GM18505 (cell line): Measurements from ENCODE around the gene TMEM117.

Experiments
- ATAC-seq: cut with Tn5 transposase; IDR thresholded peaks from one replicate; pipeline ENCODE4 v1.9.1; 2021; ENCODE audit not compliant: unreplicated experiment
- POLR2A ChIP-seq: IDR thresholded peaks from 4 replicates; pipeline ENCODE4 v1.6.1; 2011; ENCODE audit warnings: borderline replicate concordance; ENCODE audit not compliant: insufficient read depth, insufficient read length; ENCODE audit errors: extremely low read depth

Gene TMEM117

GRCh38 chr12:44299524-44299923, 463.6 kb downstream of the TMEM117 start:
- TF ChIP-seq POLR2A, result no peak

GRCh38 chr12:44307506-44308168, 471.8 kb downstream of the TMEM117 start:
- TF ChIP-seq POLR2A, result no peak
- no peak for ATAC-seq

More at GRCh38 chr12:44299524-44299923, 463.6 kb downstream of the TMEM117 start:
- no peak for ATAC-seq

- ATAC-seq, result no peak
- no peak for TF ChIP-seq POLR2A
These were observed 477.3 kb downstream of the TMEM117 start for GRCh38 chr12:44313188-44313587.

GRCh38 chr12:44314007-44314500, 478.2 kb downstream of the TMEM117 start:
- ATAC-seq, result no peak
- no peak for TF ChIP-seq POLR2A

GRCh38 chr12:44317651-44318126, 481.8 kb downstream of the TMEM117 start:
- no peak for TF ChIP-seq POLR2A
- no peak for ATAC-seq

GRCh38 chr12:44331269-44331668, 495.4 kb downstream of the TMEM117 start:
- TF ChIP-seq POLR2A, result no peak
- ATAC-seq, result no peak

GRCh38 chr12:44334347-44334746, 498.5 kb downstream of the TMEM117 start:
- no peak for TF ChIP-seq POLR2A
- ATAC-seq, result no peak

GRCh38 chr12:44335030-44335429, 499.1 kb downstream of the TMEM117 start:
- no peak for TF ChIP-seq POLR2A
- ATAC-seq, result no peak

- ATAC-seq, result no peak
- TF ChIP-seq POLR2A, result no peak
These were observed 500.7 kb downstream of the TMEM117 start for GRCh38 chr12:44336577-44336976.

- no peak for ATAC-seq
- no peak for TF ChIP-seq POLR2A
These were observed 506.5 kb downstream of the TMEM117 start for GRCh38 chr12:44342371-44342770.

- TF ChIP-seq POLR2A, result no peak
- ATAC-seq, result no peak
These were observed 511.3 kb downstream of the TMEM117 start for GRCh38 chr12:44347145-44347544.

- no peak for TF ChIP-seq POLR2A
These were observed 521.6 kb downstream of the TMEM117 start for GRCh38 chr12:44357494-44357893.

GRCh38 chr12:44358636-44359035, 522.8 kb downstream of the TMEM117 start:
- ATAC-seq, result no peak
- TF ChIP-seq POLR2A, result no peak

More at GRCh38 chr12:44357494-44357893, 521.6 kb downstream of the TMEM117 start:
- ATAC-seq, result no peak

- no peak for TF ChIP-seq POLR2A
- no peak for ATAC-seq
These were observed 527.1 kb downstream of the TMEM117 start for GRCh38 chr12:44362947-44363346.
